GM19455 (cell line): ENCODE results near the gene MEGF8.

Experiments
- ATAC-seq: cut with Tn5 transposase; IDR thresholded peaks from one replicate; pipeline ENCODE4 v1.9.1; 2021; ENCODE audit not compliant: unreplicated experiment

Gene MEGF8

GRCh38 chr19:42376177-42376555 is 50.7 kb downstream of the MEGF8 start:
- ATAC-seq = no peak

- no peak for ATAC-seq
Measured at GRCh38 chr19:42378225-42379215, 53.1 kb downstream of the MEGF8 start.

GRCh38 chr19:42380155-42380554 is 54.7 kb downstream of the MEGF8 start:
- no peak for ATAC-seq

- no peak for ATAC-seq
Measured at GRCh38 chr19:42386974-42387707, 61.7 kb downstream of the MEGF8 start.

GRCh38 chr19:42388851-42389489 is 63.5 kb downstream of the MEGF8 start:
- ATAC-seq = no peak

GRCh38 chr19:42389899-42390298 is 64.5 kb downstream of the MEGF8 start, which contains the start of gene CNFN:
Gene CNFN (minus strand): TSS chr19:42390297. CDS start chr19:42389037, 1,260 bp downstream.
- ATAC-seq = no peak

- ATAC-seq = no peak
Measured at GRCh38 chr19:42392165-42392564, 66.7 kb downstream of the MEGF8 start.

GRCh38 chr19:42394751-42395150 is 69.3 kb downstream of the MEGF8 start:
- ATAC-seq = no peak

GRCh38 chr19:42396381-42397262 is 71.2 kb downstream of the MEGF8 start:
- peak; percentile 98 for ATAC-seq

- no peak for ATAC-seq
Measured at GRCh38 chr19:42397263-42398166, 72.1 kb downstream of the MEGF8 start.

- ATAC-seq = no peak
Measured at GRCh38 chr19:42400404-42400803, 75.0 kb downstream of the MEGF8 start.

GRCh38 chr19:42401365-42402303 is 76.2 kb downstream of the MEGF8 start:
- ATAC-seq = no peak

GRCh38 chr19:42402376-42403116 is 77.1 kb downstream of the MEGF8 start:
- no peak for ATAC-seq

GRCh38 chr19:42403586-42403985 is 78.2 kb downstream of the MEGF8 start:
- ATAC-seq = no peak

GRCh38 chr19:42406111-42406510 is 80.7 kb downstream of the MEGF8 start:
- ATAC-seq = no peak

GRCh38 chr19:42407085-42407815 is 81.8 kb downstream of the MEGF8 start:
- no peak for ATAC-seq

GRCh38 chr19:42407816-42408175 is 82.4 kb downstream of the MEGF8 start:
- no peak for ATAC-seq
